Esophagus muscularis mucosa (tissue), 3 donors: Measurements from ENCODE around the gene LCE1A.

Experiments
- CTCF ChIP-seq, 3 experiments: fragments of 200-600 bp in 2 of 3; fragments of 450-650 bp in 1 of 3; sonication (generic) in 2 of 3; IDR thresholded peaks; one replicate each; pipeline ENCODE4 v1.5.1; 2017 to 2019; ENCODE audit warnings: antibody characterized with exemption in 3 of 3, mild to moderate bottlenecking in 2 of 3, moderate library complexity in 1 of 3
- EP300 ChIP-seq: sonication (generic); formaldehyde crosslinking; IDR thresholded peaks from one replicate; pipeline ENCODE4 v1.6.1; 2017; ENCODE audit warnings: antibody characterized with exemption

- no peak for TF ChIP-seq CTCF (IDR thresholded peaks at IDR 0.05)
- no peak for TF ChIP-seq EP300
Observed at GRCh38 chr1:152795686-152796085, 31.6 kb upstream of the LCE1A start.
